A549 treated with RU486 at 1 μM for 4 hours (cell line): ENCODE measurements around the gene TMEM14A. TPM values are rescaled to one million over a fixed set of nuclear protein-coding genes. Genes with fewer than 3 reads are reported as not detected.

Experiments used
- total RNA-seq: library from RNA; stranded (reverse); fragments of 200-300 nt; extraction: Qiagen RNA extraction; gene quantifications from 5 replicates; pipeline ENCODE4 v1.2.3, GENCODE V29; 2022; ENCODE audit warnings: low read depth

TMEM14A gene, protein sequence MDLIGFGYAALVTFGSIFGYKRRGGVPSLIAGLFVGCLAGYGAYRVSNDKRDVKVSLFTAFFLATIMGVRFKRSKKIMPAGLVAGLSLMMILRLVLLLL
- 33.4 to 47.6 TPM (median 38.1 TPM) in 5 replicates for total RNA-seq

GRCh38 chr6:52670502-52671409 lies at the start of gene TMEM14A:
TMEM14A (plus strand) TSS chr6:52671113; CDS start chr6:52677103, 5,990 bp downstream.

Other genes with a start within 250 kb of the TMEM14A start
- gene TRAM2, start 94.1 kb upstream of the TMEM14A start, total RNA-seq = 19.9 to 24.8 TPM (median 23.2 TPM) in 5 replicates
- not detected in 5 replicates for gene GSTA2, start 92.4 kb downstream of the TMEM14A start, total RNA-seq
- gene GSTA1, start 132.7 kb downstream of the TMEM14A start, total RNA-seq = 0.26 TPM in 1 of 5 replicates, not detected in the others
- gene GSTA5, start 169.7 kb downstream of the TMEM14A start, total RNA-seq = not detected in 5 replicates
- not detected in 5 replicates for gene GSTA3, start 238.6 kb downstream of the TMEM14A start, total RNA-seq